ENCODE data around the gene PEX11A. TPM values are rescaled to one million over a fixed set of nuclear protein-coding genes. Genes with fewer than 3 reads are reported as not detected.

The PEX11A gene
- total and polyA plus RNA-seq, 2 donors (not counting 3 experiments of a cell fraction or from before 2014, with no cell fraction given) = 3.2 to 4.4 TPM

- no peaks in the 10 kb centered on the region for H3K79me2 ChIP-seq (ENCODE audit: control insufficient read depth, insufficient read depth, low read length)
- FAIRE-seq (peak; percentile 76), DNase-seq (ENCODE audit: low read depth, low spot score) (no peak)
- H3K4me2 ChIP-seq (ENCODE audit: insufficient read depth, low read length) = peak overlapping the region; percentile 74
- peaks cover 20% of the 10 kb centered on the region for H3K4me1 ChIP-seq (ENCODE audit: control insufficient read depth, extremely low read depth, insufficient read depth, low read length)
- CTCF ChIA-PET = interaction anchor here (1.4 to 4.6 kb wide), 3 partner anchors 10 to 248 kb away, joined by 3 to 55 read pairs (median 3); partner anchors contain the start of genes ARPIN and KIF7
- dilution Hi-C loops (cut with MboI; ENCODE audit: extremely low pct_ligation_motif_present, low sequenced_read_pairs) (no loop called here), intact Hi-C loops (cut with micrococcal nuclease) (no loop called here)
- H3K9me3 ChIP-seq (replicated peaks; ENCODE audit: control insufficient read depth, insufficient read depth, low read length) = no peaks in the 10 kb centered on the region
- H3K9ac ChIP-seq (replicated peaks; ENCODE audit: extremely low read depth, insufficient read depth, low read length) = no peak overlapping the region
- no peaks in the 10 kb centered on the region for H3K27me3 ChIP-seq (ENCODE audit: control insufficient read depth in 2 of 2, insufficient read depth in 2 of 2, low read length in 2 of 2)
- no peaks in the 10 kb centered on the region for H4K20me1 ChIP-seq (replicated peaks; ENCODE audit: control insufficient read depth, extremely low read depth, insufficient read depth, low read length)
- no peak overlapping the region for H3K27ac ChIP-seq (ENCODE audit: insufficient read depth, low read depth, low read length)
- POLR2A ChIA-PET = no interaction called here
- H3K4me3 ChIP-seq (replicated peaks in 1 of 3; ENCODE audit: insufficient read depth in 1 of 3, low read depth in 1 of 3, low read length in 3 of 3) = peak overlapping the region in 1 of 3 experiments; percentile 30
- TF ChIP-seq FOS (IDR thresholded peaks at IDR 0.05; ENCODE audit: borderline replicate concordance, insufficient read depth, low read length) = no peak
- no peak for TF ChIP-seq EZH2 (IDR thresholded peaks at IDR 0.05; ENCODE audit: borderline replicate concordance, low read depth, low read length, severe bottlenecking)
- TF ChIP-seq POLR2AphosphoS5 (IDR thresholded peaks at IDR 0.05; ENCODE audit: insufficient read depth, low read depth, low read length) = no peak
- TF ChIP-seq, protein P1, sequence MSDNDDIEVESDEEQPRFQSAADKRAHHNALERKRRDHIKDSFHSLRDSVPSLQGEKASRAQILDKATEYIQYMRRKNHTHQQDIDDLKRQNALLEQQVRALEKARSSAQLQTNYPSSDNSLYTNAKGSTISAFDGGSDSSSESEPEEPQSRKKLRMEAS (IDR thresholded peaks at IDR 0.05; ENCODE audit: insufficient read depth, insufficient read length) = no peak
- no peak for TF ChIP-seq POLR2A (IDR thresholded peaks at IDR 0.05; ENCODE audit: low read depth, low read length)
- no peak for TF ChIP-seq CTCF (IDR thresholded peaks at IDR 0.05; ENCODE audit: extremely low read depth in 1 of 2, insufficient read depth in 1 of 2, low read depth in 1 of 2, low read length in 2 of 2)
- no peak for TF ChIP-seq GATA2 (IDR thresholded peaks at IDR 0.05; ENCODE audit: insufficient read depth, insufficient read length, low read depth, low read length)
- no peak for TF ChIP-seq JUN (IDR thresholded peaks at IDR 0.05; ENCODE audit: borderline replicate concordance, insufficient read depth, insufficient read length, low read depth)
- no peak for TF ChIP-seq MYC (IDR thresholded peaks at IDR 0.05; ENCODE audit: low read depth, low read length)
- no peaks in the 10 kb centered on the region for H3K36me3 ChIP-seq (ENCODE audit: control insufficient read depth in 2 of 2, extremely low read depth in 1 of 2, insufficient read depth in 2 of 2, low read length in 2 of 2)
- H2AFZ ChIP-seq (ENCODE audit: low read depth, low read length) = peak overlapping the region; percentile 52
- no peaks in the 10 kb centered on the region for H3K9me1 ChIP-seq (replicated peaks; ENCODE audit: control insufficient read depth, extremely low read depth, insufficient read depth, low read length)
- no TSS peak for BruUV-seq (replicated peaks)
Observed at GRCh38 chr15:89664441-89665350, 25.9 kb downstream of the PEX11A start.
